Measurements from ENCODE around the gene CRYGA.
"Not testable (repeated sequence)": the region's sequence is repeated elsewhere in the genome, so short reads cannot be mapped to it uniquely, and the experiment has no call there.

CRYGA gene

GRCh38 chr2:208127090-208127489 lies 36.3 kb downstream of the CRYGA start:
- DNase-seq (ENCODE audit: low read depth in 2 of 2): no peak

DNA sequence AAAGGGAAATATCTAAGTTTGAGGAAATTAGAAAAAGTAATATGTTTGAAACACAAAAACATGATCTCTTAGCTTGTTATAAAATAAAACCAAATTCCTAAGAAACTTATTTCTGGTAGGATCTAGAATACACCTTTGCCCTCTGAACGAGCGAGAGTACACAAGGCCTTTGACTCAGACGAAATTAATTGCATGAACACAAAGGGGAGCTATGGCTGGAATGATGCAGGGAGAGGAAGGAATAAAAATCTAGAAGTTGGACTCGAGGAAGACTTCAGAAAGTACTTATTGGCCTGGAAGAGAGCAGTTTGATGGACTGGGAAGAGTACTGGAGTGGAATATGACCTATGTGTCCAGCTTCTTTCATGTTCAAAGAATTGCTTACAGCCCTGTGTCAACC lies 38.1 kb downstream of the CRYGA start:
- no peak for DNase-seq (ENCODE audit: low read depth in 2 of 2)

- DNase-seq (ENCODE audit: low read depth in 2 of 2): not testable (repeated sequence)
Observed at GRCh38 chr2:208124013-208124715, 39.2 kb downstream of the CRYGA start, which contains the start of gene CRYGD. Gene CRYGD, minus strand, starts transcription at chr2:208124524. Its CDS starts 51 bp downstream, at chr2:208124473.

DNA sequence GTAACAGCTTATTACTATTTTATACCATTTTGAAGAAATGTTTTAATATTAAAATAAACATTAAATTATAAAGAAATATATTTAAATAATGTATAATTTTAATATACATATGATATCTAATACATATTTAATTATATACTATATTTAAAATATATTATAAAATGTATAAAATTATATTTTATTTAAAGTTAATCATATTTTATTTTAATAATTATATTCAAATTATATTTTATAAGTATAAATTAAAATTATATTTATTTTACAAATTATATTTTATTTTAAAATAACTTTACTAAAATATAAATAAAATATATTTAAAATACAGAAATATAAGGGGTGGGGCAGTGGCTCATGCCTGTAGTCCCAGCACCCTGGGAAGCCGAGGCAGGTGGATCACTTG lies 41.1 kb downstream of the CRYGA start:
- no peak for DNase-seq (ENCODE audit: low read depth in 2 of 2)

GRCh38 chr2:208118918-208119317 lies 44.5 kb downstream of the CRYGA start:
- no peak for DNase-seq (ENCODE audit: low read depth in 2 of 2)

GRCh38 chr2:208117390-208117789 lies 46.0 kb downstream of the CRYGA start:
- not testable (repeated sequence) for DNase-seq (ENCODE audit: low read depth in 2 of 2)

GRCh38 chr2:208112969-208113368 lies 50.4 kb downstream of the CRYGA start:
- DNase-seq (ENCODE audit: low read depth in 2 of 2): no peak

GRCh38 chr2:208112273-208112745 lies 51.1 kb downstream of the CRYGA start:
- DNase-seq (ENCODE audit: low read depth in 2 of 2): not testable (repeated sequence)

Measured in stimulated activated CD8-positive, alpha-beta memory T cell treated with anti-CD3 and anti-CD28 coated beads, Interleukin-2, amount 100 ng/mL, for 1 hour (primary cell).